Measurements from ENCODE around the gene LILRB5. TPM values are rescaled to one million over a fixed set of nuclear protein-coding genes. Genes with fewer than 3 reads are reported as not detected.
"Not testable (repeated sequence)": the region's sequence is repeated elsewhere in the genome, so short reads cannot be mapped to it uniquely, and the experiment has no call there.

Gene LILRB5
- not detected for total RNA-seq

GRCh38 chr19:54257116-54257480 is at the start of gene LILRB5:
Gene LILRB5 (minus strand): TSS chr19:54257273. CDS start chr19:54257193, 80 bp downstream.
- no peak for DNase-seq

GRCh38 chr19:54305141-54305540 is 48.1 kb upstream of the LILRB5 start:
- no peak for DNase-seq

DNA sequence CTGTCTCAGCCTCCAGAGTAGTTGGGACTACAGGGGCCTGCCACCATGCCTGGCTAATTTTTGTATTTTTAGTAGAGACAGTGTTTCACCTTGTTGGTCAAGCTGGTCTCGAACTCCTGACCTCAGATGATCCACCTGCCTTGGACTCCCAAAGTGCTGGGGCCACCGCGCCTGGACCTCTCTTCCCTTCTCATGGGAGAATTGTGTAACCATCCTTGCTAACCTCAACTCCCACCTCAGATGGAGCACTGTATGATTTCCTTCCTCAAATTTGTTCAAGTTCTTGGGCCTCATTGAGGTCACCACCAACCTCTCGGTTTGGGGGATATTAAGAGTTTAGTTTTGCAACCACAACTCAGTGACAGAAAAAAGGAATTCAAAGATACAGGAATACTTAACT is 45.2 kb upstream of the LILRB5 start:
- no peak for DNase-seq

GRCh38 chr19:54299515-54299914 is 42.4 kb upstream of the LILRB5 start:
- no peak for DNase-seq

- no peak for DNase-seq
Measured at GRCh38 chr19:54299126-54299498, 42.0 kb upstream of the LILRB5 start.

- DNase-seq, result no peak
Measured at GRCh38 chr19:54298357-54299125, 41.5 kb upstream of the LILRB5 start.

DNA sequence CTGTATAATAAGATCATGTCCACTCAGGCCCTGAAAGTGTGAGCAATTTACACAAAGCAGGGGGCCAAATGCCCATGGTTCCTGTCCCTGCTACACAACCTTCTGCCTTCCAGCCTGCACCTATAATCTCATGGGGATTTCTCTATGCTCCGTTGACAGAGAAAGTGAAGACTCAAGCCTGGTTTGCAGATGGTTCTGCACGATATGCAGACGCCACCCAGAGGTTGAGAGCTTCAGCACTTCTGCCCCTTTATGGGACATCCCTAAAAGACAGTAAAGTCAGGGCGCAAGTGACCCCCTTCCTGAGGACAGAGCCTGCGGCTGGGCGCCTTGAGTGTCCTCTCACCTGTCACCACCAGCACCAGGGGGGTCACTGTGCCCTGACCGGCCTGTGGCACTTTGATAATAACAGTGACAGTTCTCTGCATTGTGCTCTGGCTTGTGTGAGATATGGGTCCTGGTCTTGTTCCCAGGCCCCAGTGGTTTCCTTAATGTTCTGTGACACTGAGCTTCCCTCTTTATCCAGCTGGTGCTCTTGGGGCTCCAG is 40.8 kb upstream of the LILRB5 start:
- DNase-seq, result no peak

GRCh38 chr19:54294539-54294938 is 37.5 kb upstream of the LILRB5 start:
- no peak for DNase-seq

GRCh38 chr19:54289160-54289559 is 32.1 kb upstream of the LILRB5 start:
- DNase-seq, result not testable (repeated sequence)

- DNase-seq, result no peak
Measured at GRCh38 chr19:54287456-54287855, 30.4 kb upstream of the LILRB5 start.

DNA sequence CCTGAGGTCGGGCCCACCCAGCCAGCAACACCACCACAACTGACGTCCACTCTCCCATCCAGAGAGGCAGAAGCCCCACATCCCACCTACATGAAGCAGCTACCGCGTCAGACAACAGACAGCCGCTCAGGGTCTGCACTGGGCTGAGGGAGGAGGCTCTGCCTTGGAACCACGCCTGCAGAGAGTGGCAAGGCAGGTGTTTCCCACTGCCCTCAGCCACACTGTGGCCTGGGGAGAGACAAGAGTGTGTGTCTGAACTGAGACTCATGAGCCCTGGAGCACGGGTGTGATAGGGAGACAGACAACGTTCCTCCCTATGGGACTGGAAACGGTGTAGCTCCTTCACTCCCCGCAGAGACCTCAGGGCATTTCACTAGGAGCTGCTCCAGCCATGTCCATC is 29.2 kb upstream of the LILRB5 start:
- DNase-seq, result not testable (repeated sequence)

DNA sequence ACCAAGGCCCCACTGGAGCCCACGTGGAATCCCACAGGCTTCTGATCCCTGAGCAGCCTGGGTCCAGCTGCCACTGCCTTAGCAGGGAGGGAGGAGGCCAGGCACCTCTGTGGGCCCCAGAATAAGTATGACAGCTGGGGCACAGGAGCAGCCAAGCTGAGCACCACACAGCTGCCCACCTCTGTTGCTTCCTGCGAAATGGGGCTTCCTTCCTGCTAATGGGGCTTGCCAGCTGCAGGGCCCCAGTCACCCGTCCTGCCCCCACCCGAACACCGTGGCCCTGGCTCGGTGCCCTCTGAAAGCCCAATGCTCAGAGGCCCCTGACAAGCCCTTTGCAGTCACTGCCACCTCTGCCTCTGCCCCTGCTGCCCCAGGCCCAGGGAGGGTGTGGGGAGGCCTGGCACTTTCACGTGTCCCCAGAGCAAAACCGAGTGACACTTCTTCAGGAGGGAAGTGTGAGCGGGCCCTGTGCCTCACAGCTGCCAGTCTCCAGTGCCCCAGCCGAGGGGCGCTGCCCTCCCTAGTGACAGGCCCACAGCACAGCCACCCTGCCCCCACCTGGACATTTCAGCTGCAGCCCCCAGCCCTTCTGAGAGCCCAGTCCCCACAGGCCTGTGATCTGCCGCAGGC is 28.5 kb upstream of the LILRB5 start:
- DNase-seq, result not testable (repeated sequence)

DNA sequence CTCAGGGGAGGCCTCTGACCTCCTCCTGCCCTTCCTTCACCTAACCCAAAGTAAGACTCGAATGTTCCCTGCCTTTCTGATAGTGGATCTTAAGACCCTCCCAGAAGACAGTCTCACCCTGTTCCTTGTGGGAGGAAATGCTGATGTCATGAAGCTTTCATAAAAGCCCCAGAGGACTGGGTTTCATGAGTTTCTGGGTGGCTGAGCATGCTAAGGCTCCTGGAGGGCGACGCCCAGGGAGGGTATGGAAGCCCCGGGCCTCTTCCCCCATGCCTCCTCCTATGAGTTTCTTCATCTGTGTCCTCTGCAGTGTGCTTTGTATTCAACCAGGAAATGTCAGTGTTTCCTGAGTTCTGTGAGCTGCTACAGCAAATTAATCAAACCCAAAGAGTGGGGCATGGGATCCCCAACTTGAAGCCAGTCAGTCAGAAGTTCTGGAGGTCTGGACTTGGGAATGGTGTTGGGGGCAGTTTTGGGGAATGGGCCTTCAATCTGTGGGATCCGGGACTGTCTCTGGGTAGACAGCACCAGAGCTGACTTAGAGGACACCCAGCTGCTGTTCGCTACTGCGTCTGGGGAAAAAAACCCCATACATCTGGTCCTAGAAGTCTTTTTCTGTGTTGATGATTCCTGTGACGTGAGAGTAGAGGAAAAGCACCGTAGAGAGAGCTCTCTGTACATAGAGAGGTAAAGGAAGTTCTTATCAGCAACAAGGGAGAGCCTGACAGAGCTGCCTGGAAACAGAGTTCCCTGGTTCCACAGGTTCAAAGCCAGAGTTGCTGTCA is 25.8 kb upstream of the LILRB5 start:
- DNase-seq, result no peak

DNA sequence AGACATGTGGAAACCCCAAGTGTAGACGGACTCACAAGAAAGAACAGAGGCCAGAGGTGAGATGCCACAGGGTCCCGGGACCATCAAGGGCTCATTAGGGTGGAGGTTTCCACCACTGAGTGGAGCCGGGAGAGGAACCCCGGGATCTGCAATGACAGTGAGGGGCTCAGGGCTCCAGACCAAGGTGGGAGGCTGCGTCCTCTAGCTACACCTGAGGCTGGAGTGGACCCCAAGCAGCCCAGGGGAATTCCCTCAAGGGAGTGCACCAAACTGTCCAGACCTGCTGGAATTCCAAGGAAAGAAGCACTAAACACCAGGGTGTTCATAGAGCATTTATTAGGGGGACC is 24.6 kb upstream of the LILRB5 start:
- DNase-seq, result not testable (repeated sequence)

- no peak for DNase-seq
Measured at GRCh38 chr19:54281007-54281728, 24.1 kb upstream of the LILRB5 start, which contains the start of gene LILRB2. Gene LILRB2 (minus strand): TSS chr19:54281110. CDS start chr19:54280496, 614 bp downstream.

- DNase-seq, result not testable (repeated sequence)
Measured at GRCh38 chr19:54280441-54280840, 23.4 kb upstream of the LILRB5 start.

DNA sequence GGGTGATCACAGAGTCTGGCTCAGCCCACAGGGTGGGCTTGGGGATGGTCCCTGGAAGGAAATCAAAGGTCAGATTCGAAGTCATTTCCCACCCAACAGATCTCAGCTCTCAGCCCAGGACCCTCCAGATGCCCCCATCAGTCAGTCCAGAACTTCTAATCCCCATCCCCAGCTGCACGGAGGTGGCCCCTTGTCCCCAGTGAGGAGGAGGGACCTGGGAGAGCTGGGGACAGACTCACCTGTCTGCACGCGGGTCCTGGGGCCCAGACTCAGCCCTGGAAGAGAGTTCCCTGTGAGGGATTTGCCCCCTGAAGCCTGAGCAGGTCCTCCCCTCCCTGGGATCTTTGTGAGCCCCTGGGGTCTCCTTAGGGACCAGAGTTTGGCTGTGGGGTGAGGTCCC is 23.0 kb upstream of the LILRB5 start:
- not testable (repeated sequence) for DNase-seq

- no peak for DNase-seq
Measured at GRCh38 chr19:54279406-54279962, 22.4 kb upstream of the LILRB5 start.

GRCh38 chr19:54278571-54279195 is 21.6 kb upstream of the LILRB5 start:
- not testable (repeated sequence) for DNase-seq

GRCh38 chr19:54278056-54278455 is 21.0 kb upstream of the LILRB5 start:
- not testable (repeated sequence) for DNase-seq

DNA sequence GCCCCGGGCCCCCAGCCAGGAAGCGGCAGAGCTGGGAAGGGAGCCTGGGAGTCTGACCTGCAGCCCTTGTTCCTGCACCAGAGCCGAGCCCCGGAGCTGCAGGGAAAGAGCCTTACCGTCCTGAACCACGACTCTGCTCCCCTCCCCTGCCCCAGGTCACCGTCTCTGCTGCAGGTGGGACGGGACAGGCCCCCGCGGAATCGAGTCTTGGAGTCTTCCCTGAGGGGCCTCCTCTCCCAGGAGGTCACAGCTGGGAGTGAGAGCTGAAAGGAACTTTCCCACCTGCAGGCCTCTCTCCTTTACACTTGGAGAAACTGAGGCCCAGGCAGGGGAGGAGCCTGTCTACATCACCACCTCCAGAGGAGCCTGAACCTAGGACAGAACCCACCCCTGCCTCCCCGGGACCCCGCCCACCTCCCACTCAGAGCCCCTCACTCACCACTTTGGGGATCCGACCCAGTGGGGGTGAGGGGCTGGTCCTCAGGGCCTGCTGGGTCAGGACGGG is 20.1 kb upstream of the LILRB5 start:
- not testable (repeated sequence) for DNase-seq

DNA sequence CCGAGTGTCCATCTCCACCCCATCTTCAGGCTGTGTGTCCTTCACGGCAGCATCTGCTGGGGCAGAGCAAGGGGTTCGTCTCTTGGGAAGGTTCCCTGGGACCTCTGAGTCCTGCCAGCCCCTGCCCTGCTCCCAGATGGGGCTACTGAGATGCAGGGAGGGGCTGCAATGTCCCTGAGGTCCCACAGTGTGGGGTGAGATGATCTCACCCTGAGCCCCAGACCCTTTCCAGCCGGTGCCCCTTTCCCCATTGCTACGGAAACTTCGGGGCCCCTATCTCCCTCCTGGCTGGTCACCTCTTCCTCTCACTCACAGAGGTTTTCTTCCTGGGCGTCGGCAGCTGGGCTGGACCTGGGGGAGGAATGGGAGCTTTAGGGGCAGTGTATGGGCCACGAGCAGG is 18.9 kb upstream of the LILRB5 start:
- DNase-seq, result no peak
